Loucy (cell line): Measurements from ENCODE around the gene ZNF195.

Experiments used
- EZH2phosphoT487 ChIP-seq: fragments of 200-600 bp; IDR thresholded peaks from 2 replicates; pipeline ENCODE4 v1.6.1; 2018; ENCODE audit warnings: antibody characterized with exemption, mild to moderate bottlenecking, moderate library complexity, borderline replicate concordance
- TF ChIP-seq, protein P1 (sequence below): fragments of 200-600 bp; sonication (generic); conservative IDR thresholded peaks from 2 replicates; pipeline ENCODE4 v1.5.1; 2014; ENCODE audit warnings: mild to moderate bottlenecking, antibody characterized with exemption, low read length

DNA sequence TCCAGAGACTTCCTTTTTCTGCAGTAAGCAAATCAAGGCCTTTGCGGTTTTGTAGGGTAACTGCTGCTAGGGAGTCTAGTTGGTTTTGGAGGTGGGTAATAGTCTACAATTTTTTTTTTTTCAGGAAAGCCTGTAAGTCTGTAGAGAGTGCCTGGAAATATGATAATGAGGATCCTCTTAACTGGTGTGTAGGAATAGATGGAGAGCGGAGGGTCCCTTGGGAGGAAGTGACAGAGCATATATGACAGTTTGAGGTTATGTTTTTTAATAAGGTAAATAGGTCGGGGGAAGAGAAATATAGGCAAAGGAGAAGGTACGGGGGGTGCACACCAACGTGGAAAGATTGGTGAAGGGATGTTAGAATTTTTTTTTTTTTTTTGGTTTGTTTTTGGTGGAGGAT is 25.9 kb downstream of the ZNF195 start:
- TF ChIP-seq EZH2phosphoT487 = no peak
- TF ChIP-seq, protein P1, sequence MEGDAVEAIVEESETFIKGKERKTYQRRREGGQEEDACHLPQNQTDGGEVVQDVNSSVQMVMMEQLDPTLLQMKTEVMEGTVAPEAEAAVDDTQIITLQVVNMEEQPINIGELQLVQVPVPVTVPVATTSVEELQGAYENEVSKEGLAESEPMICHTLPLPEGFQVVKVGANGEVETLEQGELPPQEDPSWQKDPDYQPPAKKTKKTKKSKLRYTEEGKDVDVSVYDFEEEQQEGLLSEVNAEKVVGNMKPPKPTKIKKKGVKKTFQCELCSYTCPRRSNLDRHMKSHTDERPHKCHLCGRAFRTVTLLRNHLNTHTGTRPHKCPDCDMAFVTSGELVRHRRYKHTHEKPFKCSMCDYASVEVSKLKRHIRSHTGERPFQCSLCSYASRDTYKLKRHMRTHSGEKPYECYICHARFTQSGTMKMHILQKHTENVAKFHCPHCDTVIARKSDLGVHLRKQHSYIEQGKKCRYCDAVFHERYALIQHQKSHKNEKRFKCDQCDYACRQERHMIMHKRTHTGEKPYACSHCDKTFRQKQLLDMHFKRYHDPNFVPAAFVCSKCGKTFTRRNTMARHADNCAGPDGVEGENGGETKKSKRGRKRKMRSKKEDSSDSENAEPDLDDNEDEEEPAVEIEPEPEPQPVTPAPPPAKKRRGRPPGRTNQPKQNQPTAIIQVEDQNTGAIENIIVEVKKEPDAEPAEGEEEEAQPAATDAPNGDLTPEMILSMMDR = no peak
